T47D (cell line): ENCODE data around the gene PATE3.

Source experiments
- DNase-seq, 2 experiments: peaks; one replicate each; pipeline versions ENCODE4 v3.0.0 to v3.0.0-alpha.2; 2011 to 2012; ENCODE audit warnings: low read depth in 1 of 2, low spot score in 1 of 2
- JUND ChIP-seq: IDR thresholded peaks from 2 replicates; pipeline ENCODE4 v1.6.1; 2012; ENCODE audit warnings: low read depth
- in situ Hi-C: cut with HindIII; loops from 2 replicates; pipeline ENCODE4 v1.10.0; 2016; ENCODE audit warnings: low sequenced_read_pairs, low pct_unique_long_range_greater_than_20kb

PATE3 gene

GRCh38 chr11:125777309-125777708 is 10.6 kb upstream of the PATE3 start:
- TF ChIP-seq JUND = no peak
- no peak for DNase-seq
- in situ Hi-C loops = no loop called here

GRCh38 chr11:125778728-125779127 is 9.2 kb upstream of the PATE3 start, which contains the start of gene PATE2:
TSS of gene PATE2 (minus strand) at chr11:125778828. CDS start at chr11:125778773, 55 bp downstream.
- no peak for DNase-seq
- no peak for TF ChIP-seq JUND
- in situ Hi-C loops = no loop called here

- no peak for DNase-seq
- TF ChIP-seq JUND = no peak
- in situ Hi-C loops = no loop called here
Observed at GRCh38 chr11:125784678-125785077, 3.2 kb upstream of the PATE3 start.

DNA sequence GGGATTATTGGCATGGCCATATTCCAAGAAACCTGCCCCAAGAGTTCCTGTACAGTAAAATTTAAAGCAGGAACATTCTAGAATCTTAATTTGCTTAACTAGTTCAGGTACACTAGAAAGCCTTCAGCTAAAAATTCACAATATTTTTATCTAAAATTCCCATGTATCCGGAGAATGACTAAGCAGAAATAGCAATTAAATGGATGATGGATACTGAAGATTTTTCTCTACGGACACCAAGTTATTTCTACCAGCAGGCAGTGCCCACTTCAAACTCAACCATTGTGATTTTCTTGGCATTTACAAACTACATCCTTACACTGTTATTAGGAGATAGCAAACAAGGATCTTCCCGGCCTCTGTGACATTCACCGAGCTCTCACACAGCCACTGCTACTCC is 2.9 kb downstream of the PATE3 start:
- in situ Hi-C loops = no loop called here
- TF ChIP-seq JUND = no peak
- DNase-seq = no peak

DNA sequence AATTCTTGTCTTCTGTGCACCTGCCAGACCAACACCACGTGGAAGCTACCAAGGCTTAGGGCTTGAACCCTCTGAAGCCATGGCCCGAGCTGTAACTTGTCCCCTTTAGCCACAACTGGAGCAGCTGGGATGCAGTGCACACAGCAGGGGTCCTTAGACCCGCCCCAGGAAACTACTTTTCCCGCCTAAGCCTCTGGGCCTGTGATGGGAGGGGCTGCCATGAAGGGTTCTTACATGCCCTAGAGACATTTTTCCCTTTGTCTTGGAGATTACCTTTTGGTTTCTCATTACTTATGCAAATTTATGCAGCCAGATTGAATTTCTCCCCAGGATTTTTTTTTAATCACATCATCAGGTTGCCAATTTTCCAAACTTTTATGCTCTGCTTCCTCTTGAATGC is 9.7 kb downstream of the PATE3 start:
- in situ Hi-C loops = no loop called here
- no peak for TF ChIP-seq JUND
- DNase-seq = no peak

DNA sequence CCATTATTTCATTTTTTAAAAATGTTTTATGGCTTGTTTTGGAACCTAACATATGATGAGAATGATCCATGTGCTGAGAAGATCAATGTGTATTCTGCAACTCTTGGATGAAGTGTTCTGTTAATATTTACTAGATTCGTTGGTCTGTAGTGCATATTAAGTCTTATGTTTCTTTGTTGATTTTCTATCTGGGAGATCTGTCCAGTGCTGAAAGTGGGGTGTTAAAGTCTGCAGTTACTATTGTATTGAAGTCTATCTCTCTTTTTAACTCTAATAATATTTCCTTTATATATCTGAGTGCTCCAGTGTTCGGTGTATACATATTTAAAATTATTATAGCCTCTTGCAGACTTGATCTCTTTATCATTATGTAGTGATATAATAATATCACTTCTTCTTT is 11.9 kb downstream of the PATE3 start:
- no peak for DNase-seq
- no peak for TF ChIP-seq JUND
- in situ Hi-C loops = no loop called here

DNA sequence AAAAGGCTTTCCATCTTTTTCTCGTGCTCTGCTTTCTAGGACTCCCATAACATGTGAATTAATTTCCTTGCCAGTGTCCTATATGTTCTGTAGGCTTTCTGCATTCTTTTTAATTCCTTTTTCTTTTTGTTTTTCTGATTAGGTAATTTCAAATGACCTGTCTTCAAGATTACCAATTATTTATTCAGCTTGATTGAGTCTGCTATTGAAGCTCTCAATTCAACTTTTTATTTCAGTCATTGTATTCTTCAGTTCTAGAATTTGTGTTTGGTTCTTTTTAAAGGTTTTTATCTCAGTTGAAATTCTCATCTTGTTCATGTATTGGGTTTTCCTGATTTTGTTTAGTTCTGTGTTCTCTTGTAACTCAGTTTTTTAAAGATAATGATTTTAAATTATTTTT is 14.5 kb downstream of the PATE3 start:
- DNase-seq = no peak
- in situ Hi-C loops = no loop called here
- TF ChIP-seq JUND = no peak

DNA sequence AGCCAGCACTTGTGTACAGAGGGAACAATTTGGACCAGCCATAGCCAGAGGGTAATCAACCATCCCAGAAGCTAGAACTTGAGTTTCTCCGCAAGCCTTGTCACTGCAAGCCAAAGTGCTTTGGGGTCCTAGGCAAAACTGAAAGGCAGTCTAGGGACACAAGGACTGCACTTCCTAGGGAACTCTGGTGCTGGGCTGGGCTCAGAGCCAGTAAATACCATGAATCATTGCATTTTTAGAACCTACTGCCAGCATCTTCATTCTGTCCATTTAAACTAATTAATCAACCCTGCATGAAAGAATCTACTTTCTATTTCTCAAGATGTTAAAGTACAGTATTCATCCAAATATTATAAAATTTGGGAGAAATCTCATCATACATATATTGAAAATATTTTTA is 20.0 kb downstream of the PATE3 start:
- no peak for TF ChIP-seq JUND
- DNase-seq = no peak
- in situ Hi-C loops = no loop called here

DNA sequence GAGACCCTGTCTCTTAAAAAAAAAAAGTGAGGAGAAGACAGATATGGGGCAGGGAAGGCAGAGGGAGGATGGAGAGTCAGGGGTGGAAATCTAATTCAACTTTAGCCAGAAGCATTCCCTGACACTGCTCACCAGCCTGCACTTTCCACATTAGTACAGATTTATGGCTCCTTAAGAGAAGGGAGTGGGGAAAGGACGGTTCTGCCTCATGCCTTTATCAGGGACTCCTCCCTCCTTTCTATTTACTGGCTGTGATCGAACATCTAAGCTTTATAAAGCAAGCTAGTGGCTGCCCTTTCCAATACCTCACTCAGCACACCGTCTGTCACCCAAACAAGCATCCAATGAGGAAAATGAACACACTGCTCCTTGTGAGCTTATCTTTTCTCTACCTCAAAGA is 45.1 kb downstream of the PATE3 start, which contains the start of gene PATE4:
Gene PATE4 (plus strand): TSS at position 301 of the 400 bp plus-strand sequence. CDS start 44 bp downstream, at position 345.
- in situ Hi-C loops = no loop called here
- no peak for TF ChIP-seq JUND

DNA sequence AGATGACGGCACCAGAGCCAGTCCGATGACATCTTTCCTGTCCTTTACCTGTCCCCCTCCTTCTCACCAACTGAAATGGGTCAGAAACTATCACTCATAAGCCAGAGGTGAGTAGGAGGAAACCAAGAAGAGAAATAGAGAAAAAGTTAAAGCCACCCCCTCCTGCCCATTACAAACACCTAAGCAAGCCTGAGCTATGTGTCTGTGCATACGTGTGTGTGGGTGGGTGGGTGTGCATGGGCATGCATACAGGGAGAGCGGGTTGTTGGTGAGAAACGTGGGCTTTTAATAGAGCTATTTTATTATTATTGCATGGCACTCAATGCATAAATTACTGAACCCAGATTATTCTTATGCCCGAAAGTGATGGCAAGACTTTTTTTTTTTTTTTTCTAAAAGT is 47.8 kb downstream of the PATE3 start:
- in situ Hi-C loops = no loop called here
- no peak for DNase-seq
- no peak for TF ChIP-seq JUND

More for the DNA sequence above, 45.1 kb downstream of the PATE3 start, which contains the start of gene PATE4:
- no peak for DNase-seq
